OCI-LY7 (cell line): Measurements from ENCODE around the gene TBC1D9B.

Source experiments
- EZH2phosphoT487 ChIP-seq: fragments of 200-600 bp; sonication (generic); IDR thresholded peaks from 2 replicates; pipeline ENCODE4 v1.6.1; 2018; ENCODE audit warnings: low read depth, borderline replicate concordance, mild to moderate bottlenecking, mixed run types, antibody characterized with exemption, low read length, moderate library complexity, mixed read lengths
- TF ChIP-seq, protein P1 (sequence below): fragments of 200-600 bp; sonication (generic); conservative IDR thresholded peaks from 2 replicates; pipeline ENCODE4 v1.5.1; 2014; ENCODE audit warnings: mild to moderate bottlenecking, antibody characterized with exemption, low read length, moderate library complexity, mixed read lengths

DNA sequence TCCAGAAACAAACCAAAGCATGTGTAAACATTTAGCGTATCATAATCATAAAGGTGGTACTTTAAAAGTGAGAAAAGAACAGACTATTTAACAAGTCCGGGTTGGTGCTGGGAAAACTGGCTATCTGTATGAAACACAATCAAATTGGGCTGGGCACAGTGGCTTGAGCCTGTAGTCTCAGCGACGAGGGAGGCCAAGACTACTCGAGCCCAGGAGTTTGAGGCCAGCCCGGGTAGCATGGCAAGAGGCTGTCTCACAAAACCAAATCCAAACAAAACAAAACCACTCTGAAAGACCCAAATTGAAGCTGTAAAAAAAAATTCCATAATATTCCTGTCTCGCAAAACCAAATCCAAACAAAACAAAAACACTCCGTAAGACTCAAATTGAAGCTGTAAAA is 53.3 kb downstream of the TBC1D9B start:
- TF ChIP-seq, protein P1, sequence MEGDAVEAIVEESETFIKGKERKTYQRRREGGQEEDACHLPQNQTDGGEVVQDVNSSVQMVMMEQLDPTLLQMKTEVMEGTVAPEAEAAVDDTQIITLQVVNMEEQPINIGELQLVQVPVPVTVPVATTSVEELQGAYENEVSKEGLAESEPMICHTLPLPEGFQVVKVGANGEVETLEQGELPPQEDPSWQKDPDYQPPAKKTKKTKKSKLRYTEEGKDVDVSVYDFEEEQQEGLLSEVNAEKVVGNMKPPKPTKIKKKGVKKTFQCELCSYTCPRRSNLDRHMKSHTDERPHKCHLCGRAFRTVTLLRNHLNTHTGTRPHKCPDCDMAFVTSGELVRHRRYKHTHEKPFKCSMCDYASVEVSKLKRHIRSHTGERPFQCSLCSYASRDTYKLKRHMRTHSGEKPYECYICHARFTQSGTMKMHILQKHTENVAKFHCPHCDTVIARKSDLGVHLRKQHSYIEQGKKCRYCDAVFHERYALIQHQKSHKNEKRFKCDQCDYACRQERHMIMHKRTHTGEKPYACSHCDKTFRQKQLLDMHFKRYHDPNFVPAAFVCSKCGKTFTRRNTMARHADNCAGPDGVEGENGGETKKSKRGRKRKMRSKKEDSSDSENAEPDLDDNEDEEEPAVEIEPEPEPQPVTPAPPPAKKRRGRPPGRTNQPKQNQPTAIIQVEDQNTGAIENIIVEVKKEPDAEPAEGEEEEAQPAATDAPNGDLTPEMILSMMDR: no peak
- TF ChIP-seq EZH2phosphoT487: no peak
